Gastroesophageal sphincter (tissue), 3 donors: ENCODE results near the gene RINT1.

Experiments
- EP300 ChIP-seq: sonication (generic); formaldehyde crosslinking; IDR thresholded peaks from one replicate; pipeline ENCODE4 v1.6.1; 2017; ENCODE audit warnings: antibody characterized with exemption, mild to moderate bottlenecking
- POLR2A ChIP-seq, 2 donors: fragments of 450-650 bp; IDR thresholded peaks; one replicate each; pipeline ENCODE4 v1.6.1; 2017; ENCODE audit warnings: antibody characterized with exemption in 2 of 2, mild to moderate bottlenecking in 2 of 2, moderate library complexity in 1 of 2
- POLR2AphosphoS5 ChIP-seq: sonication (generic); formaldehyde crosslinking; IDR thresholded peaks from one replicate; pipeline ENCODE4 v1.6.1; 2017; ENCODE audit warnings: antibody characterized with exemption
- TF ChIP-seq, protein P1 (sequence below), 4 experiments: fragments of 200-600 bp in 2 of 4; fragments of 450-650 bp in 2 of 4; sonication (generic) in 1 of 4; IDR thresholded peaks; one replicate each; pipeline ENCODE4 v1.5.1; 2017 to 2019; ENCODE audit warnings: antibody characterized with exemption in 4 of 4, mild to moderate bottlenecking in 2 of 4, moderate library complexity in 2 of 4

DNA sequence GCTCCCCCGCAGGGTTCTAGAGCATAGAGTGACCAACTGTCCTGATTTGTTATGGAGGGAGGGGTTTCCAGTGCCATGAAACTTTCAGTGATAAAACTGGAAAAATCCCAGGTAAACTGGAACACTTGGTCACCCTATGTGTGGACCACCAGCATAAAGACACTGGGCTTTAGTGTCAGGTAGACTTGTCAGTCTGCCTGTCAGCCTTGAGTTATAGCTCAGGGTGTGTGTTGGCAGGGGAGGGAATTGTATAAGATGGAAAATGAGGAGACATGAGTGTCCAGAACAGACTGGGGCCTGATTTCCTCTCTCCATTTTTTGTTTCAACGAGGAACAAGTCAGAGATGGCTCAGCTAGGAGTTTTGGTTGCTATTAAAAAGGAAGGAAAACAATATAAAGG, 59.5 kb downstream of the RINT1 start:
- TF ChIP-seq, protein P1, sequence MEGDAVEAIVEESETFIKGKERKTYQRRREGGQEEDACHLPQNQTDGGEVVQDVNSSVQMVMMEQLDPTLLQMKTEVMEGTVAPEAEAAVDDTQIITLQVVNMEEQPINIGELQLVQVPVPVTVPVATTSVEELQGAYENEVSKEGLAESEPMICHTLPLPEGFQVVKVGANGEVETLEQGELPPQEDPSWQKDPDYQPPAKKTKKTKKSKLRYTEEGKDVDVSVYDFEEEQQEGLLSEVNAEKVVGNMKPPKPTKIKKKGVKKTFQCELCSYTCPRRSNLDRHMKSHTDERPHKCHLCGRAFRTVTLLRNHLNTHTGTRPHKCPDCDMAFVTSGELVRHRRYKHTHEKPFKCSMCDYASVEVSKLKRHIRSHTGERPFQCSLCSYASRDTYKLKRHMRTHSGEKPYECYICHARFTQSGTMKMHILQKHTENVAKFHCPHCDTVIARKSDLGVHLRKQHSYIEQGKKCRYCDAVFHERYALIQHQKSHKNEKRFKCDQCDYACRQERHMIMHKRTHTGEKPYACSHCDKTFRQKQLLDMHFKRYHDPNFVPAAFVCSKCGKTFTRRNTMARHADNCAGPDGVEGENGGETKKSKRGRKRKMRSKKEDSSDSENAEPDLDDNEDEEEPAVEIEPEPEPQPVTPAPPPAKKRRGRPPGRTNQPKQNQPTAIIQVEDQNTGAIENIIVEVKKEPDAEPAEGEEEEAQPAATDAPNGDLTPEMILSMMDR (IDR thresholded peaks at IDR 0.05), result no peak
- TF ChIP-seq POLR2A (IDR thresholded peaks at IDR 0.05) (no peak), EP300 (no peak), POLR2AphosphoS5 (no peak)
